MG63 (cell line): ENCODE measurements around the gene ABL1. TPM values are rescaled to one million over a fixed set of nuclear protein-coding genes. Genes with fewer than 3 reads are reported as not detected.

ENCODE experiments used
- DNase-seq: peaks from one replicate; pipeline ENCODE4 v3.0.0-alpha.2; 2020
- H3K27me3 ChIP-seq: fragments of 250-450 bp; sonication (Bioruptor Pico); 2 replicates; pipeline ENCODE4 v1.5.1; 2020; ENCODE audit warnings: mild to moderate bottlenecking, moderate library complexity
- H3K36me3 ChIP-seq: fragments of 250-450 bp; sonication (Bioruptor Pico); 2 replicates; pipeline ENCODE4 v1.5.1; 2020; ENCODE audit warnings: mild to moderate bottlenecking, moderate library complexity
- H3K4me3 ChIP-seq: fragments of 250-450 bp; sonication (Bioruptor Pico); 2 replicates; pipeline ENCODE4 v1.5.1; 2020; ENCODE audit warnings: mild to moderate bottlenecking, moderate library complexity
- H3K9me3 ChIP-seq: fragments of 250-450 bp; sonication (Bioruptor Pico); 2 replicates; pipeline ENCODE4 v1.5.1; 2020; ENCODE audit warnings: mild to moderate bottlenecking, moderate library complexity
- total RNA-seq: library from RNA; depleted of rRNA; stranded (reverse); fragments of >200 nt; shearing (Covaris generic); gene quantifications from 2 replicates; pipeline ENCODE4 v1.2.3, GENCODE V29; 2014; ENCODE audit warnings: low replicate concordance

ABL1 gene
- total RNA-seq, 1 experiment from 2014 or later, result 24.7 TPM

DNA sequence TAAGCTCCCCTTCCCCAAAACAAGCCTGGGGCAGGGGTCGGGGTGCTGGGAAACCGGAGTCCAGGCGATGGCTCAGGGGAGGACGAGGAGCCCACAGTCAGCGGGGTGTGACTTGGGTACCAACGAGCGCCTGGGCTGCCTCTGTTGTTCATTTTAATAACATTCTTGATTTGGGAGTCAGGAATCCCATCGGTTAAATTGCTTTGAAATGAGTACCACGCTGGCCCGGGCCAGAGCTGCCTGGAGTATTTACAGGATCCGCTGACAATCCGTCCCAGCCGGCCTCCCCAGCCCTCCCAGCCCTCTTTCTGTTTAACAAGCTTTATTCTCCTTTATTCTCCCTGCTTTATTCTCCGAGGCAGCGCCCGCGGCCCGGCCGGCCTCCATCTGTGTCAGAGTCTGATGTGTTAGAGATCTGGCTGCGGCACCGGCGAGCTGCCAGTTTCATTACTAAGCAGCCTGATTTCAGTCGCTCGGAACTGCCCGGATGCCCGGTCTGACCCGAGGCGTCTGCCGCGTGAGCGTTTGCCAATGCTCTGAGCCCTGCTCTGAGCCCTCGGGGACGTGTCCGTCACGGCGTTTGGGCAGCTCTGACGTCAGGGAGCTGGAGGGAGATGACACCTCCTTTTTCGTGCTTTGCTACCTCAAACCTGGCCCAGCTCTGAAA is 78.0 kb downstream of the ABL1 start:
- H3K27me3 ChIP-seq, result no peaks in the 10 kb centered on the region
- DNase-seq, result peak; percentile 74
- no peaks in the 10 kb centered on the region for H3K36me3 ChIP-seq
- H3K4me3 ChIP-seq, result no peak overlapping the region
- no peaks in the 10 kb centered on the region for H3K9me3 ChIP-seq

DNA sequence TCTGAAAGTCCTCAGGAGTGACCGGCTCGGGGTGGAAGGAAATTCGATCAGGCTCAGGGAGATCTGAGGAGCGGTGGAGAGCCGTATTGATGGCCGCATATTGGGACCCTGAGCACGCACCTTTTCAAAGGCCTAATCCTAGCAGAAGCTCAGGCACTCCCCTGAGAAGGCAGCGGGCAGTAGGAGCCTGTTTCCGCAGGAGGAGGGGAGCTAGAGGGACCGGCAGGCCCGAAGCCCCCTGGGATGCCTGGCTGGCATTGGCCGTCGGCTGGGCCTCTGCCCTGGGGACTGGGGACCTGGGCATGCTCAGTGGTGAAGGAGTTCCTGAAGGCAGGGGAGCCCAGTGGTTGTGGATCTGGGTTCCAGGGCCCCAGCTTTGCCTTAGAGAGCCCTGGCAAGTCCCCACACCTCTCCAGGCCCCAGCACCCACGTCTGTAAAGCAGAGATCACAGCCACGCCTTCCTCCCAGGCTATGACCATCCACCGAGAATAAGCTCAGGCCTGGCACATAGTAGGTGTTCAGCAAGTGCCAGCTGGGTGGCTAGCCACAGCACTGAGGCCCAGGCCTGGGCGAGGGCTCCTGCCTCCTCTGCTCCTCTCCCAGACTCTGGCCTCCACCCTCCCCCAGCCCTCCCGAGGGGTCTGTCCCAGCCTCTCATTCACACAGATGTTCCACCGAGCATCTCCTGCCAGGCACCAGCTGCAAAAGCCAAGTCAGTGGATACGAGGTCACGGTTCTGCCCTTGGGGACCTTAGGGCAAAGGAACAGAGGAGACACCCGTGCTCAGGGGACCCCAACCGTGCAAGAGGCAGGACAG is 78.8 kb downstream of the ABL1 start:
- no peak for DNase-seq
- no peaks in the 10 kb centered on the region for H3K9me3 ChIP-seq
- no peaks in the 10 kb centered on the region for H3K36me3 ChIP-seq
- no peak overlapping the region for H3K4me3 ChIP-seq
- H3K27me3 ChIP-seq, result no peaks in the 10 kb centered on the region

DNA sequence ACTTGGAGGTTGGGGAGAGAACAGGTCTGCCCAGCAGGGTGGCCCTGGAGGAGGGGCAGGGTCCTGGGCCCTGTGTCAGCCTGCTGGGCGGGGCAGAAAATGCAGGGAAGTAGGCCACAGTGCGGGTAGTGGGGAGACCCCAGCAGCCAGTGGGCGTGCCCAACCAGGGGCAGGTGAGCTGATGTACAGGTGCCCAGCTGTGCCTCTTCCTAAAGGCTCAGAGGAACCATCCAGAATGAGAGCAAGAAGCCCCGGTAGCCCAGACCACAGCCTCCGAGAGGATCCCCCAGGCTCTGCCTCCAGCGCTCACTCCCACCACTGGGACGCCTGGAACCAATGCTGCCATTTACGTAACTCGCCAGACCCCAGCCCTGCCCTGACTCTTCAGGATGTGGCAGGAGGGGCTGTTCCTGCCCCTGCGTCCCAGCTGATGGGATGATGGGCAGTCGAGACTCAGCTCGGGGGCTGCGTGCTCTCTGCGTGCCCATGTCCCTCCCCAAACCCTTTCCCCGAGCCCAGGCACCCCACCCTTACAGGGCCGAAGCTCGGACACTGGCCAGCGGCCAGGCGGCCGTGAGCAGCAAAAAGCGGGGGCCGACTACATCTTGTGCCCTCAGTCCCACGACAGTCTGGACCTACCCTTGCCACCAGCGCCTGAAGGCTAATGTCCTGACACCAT is 79.5 kb downstream of the ABL1 start:
- Histone ChIP-seq H3K36me3 (no peaks in the 10 kb centered on the region), H3K9me3 (no peaks in the 10 kb centered on the region), H3K4me3 (no peak overlapping the region), H3K27me3 (no peaks in the 10 kb centered on the region)
- DNase-seq, result no peak

GRCh38 chr9:130915096-130915447 is 80.0 kb downstream of the ABL1 start:
- Histone ChIP-seq H3K4me3 (no peak overlapping the region), H3K9me3 (no peaks in the 10 kb centered on the region), H3K36me3 (no peaks in the 10 kb centered on the region), H3K27me3 (no peaks in the 10 kb centered on the region)
- no peak for DNase-seq

DNA sequence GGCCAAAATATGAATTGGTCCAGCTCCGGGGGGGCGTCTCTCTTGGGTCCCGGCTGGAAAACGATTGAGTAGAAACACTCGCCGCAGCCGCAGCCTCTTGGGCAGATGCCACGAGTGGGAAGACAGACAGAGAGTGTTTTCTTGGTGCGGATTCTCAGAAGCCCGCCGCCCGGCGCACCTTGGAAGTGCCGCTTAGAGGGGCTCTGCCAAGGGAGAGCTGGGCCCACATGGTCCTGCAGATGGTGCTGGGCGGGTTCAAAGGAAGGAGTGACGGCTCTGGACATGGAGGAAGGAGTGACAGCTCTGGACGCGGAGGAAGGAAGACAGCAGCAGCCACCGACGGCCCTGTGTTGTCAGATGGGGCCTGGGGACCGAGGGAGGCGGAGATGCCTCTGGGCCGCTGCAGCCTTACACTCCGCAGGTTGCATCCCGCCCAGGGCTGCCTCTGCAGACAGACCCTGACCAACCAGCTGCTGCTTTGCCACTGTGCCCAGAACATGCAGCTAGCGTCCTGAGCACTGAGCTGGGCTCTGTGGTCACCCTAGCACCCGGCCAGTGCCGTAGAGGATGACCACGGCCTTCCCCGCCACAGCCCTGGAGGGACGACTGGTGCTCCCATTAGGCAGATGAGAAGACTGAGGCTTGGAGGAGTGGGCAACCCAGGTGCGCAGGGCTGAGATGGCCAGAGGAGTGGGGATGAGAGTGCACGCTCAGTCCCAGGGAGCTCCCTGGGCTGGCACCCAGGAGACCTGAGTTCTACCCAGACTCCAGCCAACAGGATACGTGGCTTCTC is 82.3 kb downstream of the ABL1 start:
- Histone ChIP-seq H3K9me3 (no peaks in the 10 kb centered on the region), H3K27me3 (no peaks in the 10 kb centered on the region), H3K4me3 (no peak overlapping the region), H3K36me3 (no peaks in the 10 kb centered on the region)
- DNase-seq, result no peak

GRCh38 chr9:130918101-130918825 is 83.2 kb downstream of the ABL1 start:
- no peak overlapping the region for H3K4me3 ChIP-seq
- H3K9me3 ChIP-seq, result no peaks in the 10 kb centered on the region
- H3K27me3 ChIP-seq, result no peaks in the 10 kb centered on the region
- H3K36me3 ChIP-seq, result no peaks in the 10 kb centered on the region
- DNase-seq, result no peak

DNA sequence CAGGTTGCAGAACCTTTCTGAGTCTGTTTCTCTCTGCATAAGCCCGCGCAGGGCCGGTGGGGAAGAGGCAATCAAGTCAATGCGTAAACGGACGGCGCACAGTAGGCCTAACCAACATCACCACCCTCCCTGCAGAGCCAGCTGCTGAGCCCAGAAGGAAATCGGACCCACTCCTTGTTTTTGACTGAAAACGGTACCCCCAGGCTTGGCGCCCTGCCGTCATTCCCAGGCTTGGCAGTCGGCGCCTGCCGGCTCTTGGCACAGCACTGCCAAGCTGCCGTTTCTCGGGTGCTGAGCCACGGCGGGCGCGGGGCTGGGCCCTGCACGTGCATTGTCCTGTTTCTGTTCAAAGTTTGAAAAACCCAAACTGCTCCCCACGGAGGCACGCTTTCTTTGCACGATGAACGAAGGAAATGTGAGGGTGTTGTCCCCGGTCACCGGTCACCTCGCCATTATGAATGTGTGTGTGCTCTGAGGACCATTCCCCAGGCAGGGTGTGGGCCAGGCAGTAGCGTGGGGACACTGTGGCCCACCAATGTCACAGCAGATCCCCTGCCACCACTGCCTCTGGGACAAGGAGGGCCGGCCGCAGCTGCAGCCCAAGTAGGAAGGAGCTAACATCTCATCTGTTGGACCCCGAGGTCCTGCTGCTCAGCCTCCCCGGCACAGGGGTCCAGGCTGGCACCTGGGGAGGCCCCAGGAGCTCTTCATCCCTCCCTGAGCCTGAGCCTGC is 83.9 kb downstream of the ABL1 start:
- no peak overlapping the region for H3K4me3 ChIP-seq
- no peaks in the 10 kb centered on the region for H3K36me3 ChIP-seq
- no peaks in the 10 kb centered on the region for H3K27me3 ChIP-seq
- DNase-seq, result no peak
- no peaks in the 10 kb centered on the region for H3K9me3 ChIP-seq

GRCh38 chr9:130919559-130920145 is 84.6 kb downstream of the ABL1 start:
- DNase-seq, result no peak

GRCh38 chr9:130920233-130920632 is 85.2 kb downstream of the ABL1 start:
- Histone ChIP-seq H3K9me3 (no peaks in the 10 kb centered on the region), H3K36me3 (no peaks in the 10 kb centered on the region), H3K4me3 (no peak overlapping the region), H3K27me3 (no peaks in the 10 kb centered on the region)
- DNase-seq, result no peak

More at GRCh38 chr9:130919559-130920145, 84.6 kb downstream of the ABL1 start:
- H3K9me3 ChIP-seq, result no peaks in the 10 kb centered on the region
- no peaks in the 10 kb centered on the region for H3K36me3 ChIP-seq
- no peaks in the 10 kb centered on the region for H3K27me3 ChIP-seq
- no peak overlapping the region for H3K4me3 ChIP-seq

GRCh38 chr9:130920762-130921299 is 85.8 kb downstream of the ABL1 start:
- Histone ChIP-seq H3K9me3 (no peaks in the 10 kb centered on the region), H3K36me3 (no peaks in the 10 kb centered on the region), H3K27me3 (no peaks in the 10 kb centered on the region), H3K4me3 (no peak overlapping the region)
- DNase-seq, result no peak

DNA sequence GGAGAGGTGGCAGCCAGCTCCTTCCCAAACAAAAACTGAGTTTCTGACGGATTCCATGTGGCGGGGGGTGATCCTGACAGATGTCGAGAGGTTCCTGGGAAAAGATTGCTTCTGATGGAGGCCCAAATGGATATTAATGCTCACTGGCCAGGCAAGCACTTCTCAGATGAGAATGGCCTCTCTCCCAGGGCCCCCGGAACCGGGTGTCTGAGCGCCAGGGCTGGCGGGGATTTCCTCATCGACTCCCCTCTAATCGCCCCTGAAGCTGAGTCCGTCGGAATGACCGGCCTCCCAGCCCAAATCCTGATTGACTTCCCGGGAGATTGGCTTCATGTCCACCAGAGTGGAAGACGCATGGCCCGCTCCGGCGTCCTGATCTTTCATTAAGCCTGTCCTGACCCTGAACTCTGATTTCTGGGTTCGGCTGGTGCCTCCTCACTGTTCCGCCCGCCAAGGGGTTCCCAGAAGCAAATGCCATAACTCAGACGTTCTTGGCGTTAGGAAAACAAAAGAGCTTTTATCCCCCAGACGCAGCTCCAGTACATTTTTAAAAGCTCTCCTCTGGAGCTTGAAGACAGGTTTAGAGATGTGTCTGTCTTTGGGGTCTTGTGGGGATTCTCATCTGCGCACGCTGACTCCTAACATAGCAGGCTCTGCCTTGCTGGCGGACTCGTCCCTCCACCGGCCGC is 86.4 kb downstream of the ABL1 start:
- Histone ChIP-seq H3K36me3 (no peaks in the 10 kb centered on the region), H3K9me3 (no peaks in the 10 kb centered on the region), H3K4me3 (no peak overlapping the region)

DNA sequence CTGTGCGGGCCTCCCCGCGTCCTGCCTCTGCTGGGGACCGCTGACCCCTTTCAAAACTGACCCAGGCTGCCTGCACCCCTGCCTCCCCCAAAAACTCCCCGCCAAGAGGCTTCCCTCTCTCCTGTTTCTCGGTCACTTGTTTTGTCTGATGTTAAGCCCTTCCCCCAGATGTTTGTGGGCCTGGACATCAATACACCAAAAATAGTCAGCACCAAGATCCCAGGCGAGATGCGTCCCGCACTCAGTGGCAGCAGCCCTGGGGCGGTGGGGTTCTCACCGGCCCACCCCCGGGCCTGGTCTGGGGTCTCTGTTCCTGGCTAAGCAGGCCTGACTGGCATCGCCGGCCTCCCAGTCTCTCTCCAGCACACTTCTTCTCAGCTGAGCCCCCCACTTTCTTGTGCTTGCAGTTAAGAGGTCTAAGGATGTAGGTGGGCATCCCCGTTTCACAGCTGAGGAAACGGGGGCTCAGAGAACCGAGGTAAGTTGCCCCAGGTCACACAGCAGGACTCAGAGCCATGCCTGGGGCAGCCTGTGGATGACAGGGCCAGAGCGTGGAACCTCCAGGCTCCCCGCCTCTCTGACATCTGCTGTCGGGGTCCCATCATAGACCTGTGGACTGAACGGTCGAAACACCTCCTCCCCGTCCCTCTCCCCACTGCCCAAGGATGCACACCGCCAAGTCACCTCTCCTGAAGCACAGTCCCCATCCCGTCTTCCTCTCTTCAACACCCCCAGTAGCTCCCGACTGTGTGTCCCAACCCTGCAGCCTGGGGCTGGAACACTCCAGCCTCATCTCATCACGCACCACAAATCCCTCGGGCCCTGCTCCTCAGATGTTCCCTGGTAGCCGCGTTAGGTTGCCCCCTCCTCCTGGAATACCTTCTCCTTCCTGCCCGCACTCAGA is 87.2 kb downstream of the ABL1 start:
- Histone ChIP-seq H3K9me3 (no peaks in the 10 kb centered on the region), H3K27me3 (no peaks in the 10 kb centered on the region), H3K4me3 (no peak overlapping the region), H3K36me3 (no peaks in the 10 kb centered on the region)
- no peak for DNase-seq

More for the DNA sequence above, 86.4 kb downstream of the ABL1 start:
- no peak for DNase-seq
- H3K27me3 ChIP-seq, result no peaks in the 10 kb centered on the region

DNA sequence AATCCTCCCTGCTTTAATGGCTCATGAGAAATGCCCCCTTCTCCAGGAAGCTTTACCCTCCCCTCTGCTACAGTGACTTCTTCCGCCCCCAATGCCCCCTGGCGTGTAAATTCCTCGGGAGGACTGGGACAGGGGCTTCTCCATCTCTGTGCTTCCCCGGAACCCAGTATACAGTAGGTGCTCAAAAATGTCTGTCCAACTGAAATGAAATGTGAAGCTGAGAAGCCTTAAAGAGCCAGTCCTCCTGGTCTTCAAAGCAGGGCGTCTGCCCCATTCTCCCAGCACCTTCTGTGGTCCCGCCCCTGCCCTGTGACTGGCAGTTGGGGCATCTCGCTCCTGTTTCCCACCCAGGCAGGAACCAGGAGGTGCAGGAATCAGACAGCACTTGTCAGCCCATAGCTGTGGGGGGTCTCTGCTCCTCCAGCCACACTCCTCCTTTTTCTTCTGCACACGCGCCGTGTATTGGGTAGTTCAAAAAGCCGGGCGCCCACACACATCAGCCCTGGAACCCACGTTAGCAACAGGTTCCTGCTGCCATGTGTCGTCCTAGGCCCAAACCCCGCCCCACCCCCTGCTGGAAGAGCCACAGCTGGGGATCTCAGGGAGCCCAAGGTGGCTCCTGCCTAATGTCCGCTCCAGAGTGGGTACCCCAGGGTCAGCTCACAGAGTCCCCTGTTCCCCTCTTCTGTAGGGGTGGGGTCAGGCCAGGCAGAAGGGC is 88.0 kb downstream of the ABL1 start:
- Histone ChIP-seq H3K36me3 (no peaks in the 10 kb centered on the region), H3K27me3 (no peaks in the 10 kb centered on the region), H3K9me3 (no peaks in the 10 kb centered on the region)

More for the DNA sequence above, 88.0 kb downstream of the ABL1 start:
- H3K4me3 ChIP-seq, result no peak overlapping the region
- DNase-seq, result no peak
